ENCODE results near the gene PCBP3. TPM values are rescaled to one million over a fixed set of nuclear protein-coding genes. Genes with fewer than 3 reads are reported as not detected.

Gene PCBP3
- total RNA-seq, 8 experiments from 2014 or later, result 2.5 to 20.9 (median 10.0) TPM

GRCh38 chr21:45983649-45983965 is 340.1 kb downstream of the PCBP3 start:
- H3K4me3 ChIP-seq, result peak overlapping the region in 4 of 5 donors; percentile 80 to 98 (median 90)
- peaks cover 10 to 22% of the 10 kb centered on the region in 2 donors for H3K4me1 ChIP-seq (replicated peaks in 1 of 2)
- ATAC-seq (replicated peaks in 6 of 8), result no peak
- in situ Hi-C loops (cut with MboI; ENCODE audit: low pct_unique_long_range_greater_than_20kb in 2 of 9, low sequenced_read_pairs in 9 of 9, unreplicated experiment in 9 of 9), result loop anchor here in 1 of 9 experiments (25.0 kb wide), 1 partner anchor 204 kb away; the partner anchor contains the start of gene SPATC1L
- H3K27ac ChIP-seq, result peak overlapping the region in 1 of 2 donors; percentile 25
- no CpG with 5 or more reads among the region's 13 CpGs for WGBS, 10 experiments

- WGBS, 10 experiments, result 4 to 100% (median 55%) methylated on average over 1 to 21 of the region's 38 CpGs; no CpG with 5 or more reads in 6 of the 10 experiments
- ATAC-seq (replicated peaks in 6 of 8), result peak in 3 of 8 experiments; percentile 12 to 66 (median 62)
- in situ Hi-C loops (cut with MboI; ENCODE audit: low pct_unique_long_range_greater_than_20kb in 2 of 9, low sequenced_read_pairs in 9 of 9, unreplicated experiment in 9 of 9), result loop anchor here in 1 of 9 experiments (25.0 kb wide), 1 partner anchor 203 kb away; the partner anchor contains the start of gene SPATC1L
- Histone ChIP-seq H3K4me3 (no peak overlapping the region), H3K27ac (no peak overlapping the region), H3K4me1 (replicated peaks in 1 of 2) (peaks cover 7 to 18% of the 10 kb centered on the region in 2 donors)
Measured at GRCh38 chr21:45983981-45984551, 340.5 kb downstream of the PCBP3 start.

- no peak for ATAC-seq (replicated peaks in 6 of 8)
- 17 to 83% (median 65%) methylated on average over 1 to 3 of the region's 3 CpGs; no CpG with 5 or more reads in 1 of the 10 experiments for WGBS, 10 experiments
- Histone ChIP-seq H3K27ac (no peak overlapping the region), H3K4me1 (replicated peaks in 1 of 2) (peaks cover 5 to 12% of the 10 kb centered on the region in 2 donors), H3K4me3 (no peak overlapping the region)
- in situ Hi-C loops (cut with MboI; ENCODE audit: low pct_unique_long_range_greater_than_20kb in 2 of 9, low sequenced_read_pairs in 9 of 9, unreplicated experiment in 9 of 9), result loop anchor here in 1 of 9 experiments (25.0 kb wide), 1 partner anchor 203 kb away; the partner anchor contains the start of gene SPATC1L
Measured at GRCh38 chr21:45984584-45985095, 341.1 kb downstream of the PCBP3 start.

GRCh38 chr21:45985471-45986315 is 342.2 kb downstream of the PCBP3 start:
- no peak for ATAC-seq (replicated peaks in 6 of 8)
- in situ Hi-C loops (cut with MboI; ENCODE audit: low pct_unique_long_range_greater_than_20kb in 2 of 9, low sequenced_read_pairs in 9 of 9, unreplicated experiment in 9 of 9), result loop anchor here in 1 of 9 experiments (25.0 kb wide), 1 partner anchor 202 kb away; the partner anchor contains the start of gene SPATC1L
- 74 to 100% (median 83%) methylated on average over 1 to 6 of the region's 37 CpGs; no CpG with 5 or more reads in 2 of the 10 experiments for WGBS, 10 experiments
- Histone ChIP-seq H3K4me1 (replicated peaks in 1 of 2) (peaks cover 5 to 12% of the 10 kb centered on the region in 2 donors), H3K27ac (no peak overlapping the region), H3K4me3 (no peak overlapping the region)

- Histone ChIP-seq H3K4me3 (no peak overlapping the region), H3K27ac (no peak overlapping the region), H3K4me1 (replicated peaks in 1 of 2) (peaks cover 5 to 9% of the 10 kb centered on the region in 2 donors)
- in situ Hi-C loops (cut with MboI; ENCODE audit: low pct_unique_long_range_greater_than_20kb in 2 of 9, low sequenced_read_pairs in 9 of 9, unreplicated experiment in 9 of 9), result loop anchor here in 1 of 9 experiments (25.0 kb wide), 1 partner anchor 201 kb away; the partner anchor contains the start of gene SPATC1L
- ATAC-seq (replicated peaks in 6 of 8), result no peak
- WGBS, 10 experiments, result 100% methylated on average over 1 to 3 of the region's 36 CpGs; no CpG with 5 or more reads in 7 of the 10 experiments
Measured at GRCh38 chr21:45986316-45987051, 343.0 kb downstream of the PCBP3 start.

- WGBS, 10 experiments, result 100% methylated on average over 1 of the region's 29 CpGs; no CpG with 5 or more reads in 9 of the 10 experiments
- peaks cover 5 to 9% of the 10 kb centered on the region in 2 donors for H3K4me1 ChIP-seq (replicated peaks in 1 of 2)
- H3K4me3 ChIP-seq, result no peak overlapping the region
- in situ Hi-C loops (cut with MboI; ENCODE audit: low pct_unique_long_range_greater_than_20kb in 2 of 9, low sequenced_read_pairs in 9 of 9, unreplicated experiment in 9 of 9), result loop anchor here in 1 of 9 experiments (25.0 kb wide), 1 partner anchor 200 kb away; the partner anchor contains the start of gene SPATC1L
- no peak for ATAC-seq (replicated peaks in 6 of 8)
- H3K27ac ChIP-seq, result no peak overlapping the region
Measured at GRCh38 chr21:45987121-45987711, 343.7 kb downstream of the PCBP3 start.

GRCh38 chr21:45988366-45989347 is 345.1 kb downstream of the PCBP3 start:
- no peak for ATAC-seq (replicated peaks in 6 of 8)
- WGBS, 10 experiments, result 0 to 100% (median 85%) methylated on average over 1 to 4 of the region's 36 CpGs; no CpG with 5 or more reads in 5 of the 10 experiments
- Histone ChIP-seq H3K4me3 (no peak overlapping the region), H3K27ac (no peak overlapping the region), H3K4me1 (replicated peaks in 1 of 2) (peaks cover 0 to 2% of the 10 kb centered on the region in 2 donors)
- in situ Hi-C loops (cut with MboI; ENCODE audit: low pct_unique_long_range_greater_than_20kb in 2 of 9, low sequenced_read_pairs in 9 of 9, unreplicated experiment in 9 of 9), result loop anchor here in 1 of 9 experiments (25.0 kb wide), 1 partner anchor 199 kb away; the partner anchor contains the start of gene SPATC1L

- Histone ChIP-seq H3K27ac (no peak overlapping the region), H3K4me1 (replicated peaks in 1 of 2) (no peaks in the 10 kb centered on the region), H3K4me3 (no peak overlapping the region)
- ATAC-seq (replicated peaks in 6 of 8), result peak in 1 of 8 experiments; percentile 9
- WGBS, 10 experiments, result no CpG with 5 or more reads among the region's 32 CpGs
- in situ Hi-C loops (cut with MboI; ENCODE audit: low pct_unique_long_range_greater_than_20kb in 2 of 9, low sequenced_read_pairs in 9 of 9, unreplicated experiment in 9 of 9), result loop anchor here in 1 of 9 experiments (25.0 kb wide), 1 partner anchor 198 kb away; the partner anchor contains the start of gene SPATC1L
Measured at GRCh38 chr21:45989355-45990048, 346.0 kb downstream of the PCBP3 start.

- Histone ChIP-seq H3K27ac (no peak overlapping the region), H3K4me1 (replicated peaks in 1 of 2) (no peaks in the 10 kb centered on the region), H3K4me3 (no peak overlapping the region)
- in situ Hi-C loops (cut with MboI; ENCODE audit: low pct_unique_long_range_greater_than_20kb in 2 of 9, low sequenced_read_pairs in 9 of 9, unreplicated experiment in 9 of 9), result loop anchor here in 1 of 9 experiments (25.0 kb wide), 1 partner anchor 197 kb away; the partner anchor contains the start of gene SPATC1L
- no peak for ATAC-seq (replicated peaks in 6 of 8)
- WGBS, 10 experiments, result no CpG with 5 or more reads among the region's 30 CpGs
Measured at GRCh38 chr21:45990049-45990711, 346.7 kb downstream of the PCBP3 start.

All from motor neuron (in vitro differentiated cells).